Vagina (tissue), 2 donors: Measurements from ENCODE around the gene CEP70. TPM values are rescaled to one million over a fixed set of nuclear protein-coding genes. Genes with fewer than 3 reads are reported as not detected.
A peak's percentile ranks its signal among the peaks of the same experiment; 100 is the strongest.

Source experiments
- DNase-seq, 2 donors: peaks; one replicate each; pipeline ENCODE4 v3.0.0-alpha.2; 2017; ENCODE audit errors: extremely low spot score in 2 of 2
- H3K27ac ChIP-seq: fragments of 200-600 bp; sonication (generic); one replicate; pipeline ENCODE4 v1.5.1; 2019
- H3K27me3 ChIP-seq: fragments of 200-600 bp; sonication (generic); one replicate; pipeline ENCODE4 v1.5.1; 2019
- H3K36me3 ChIP-seq, 2 donors: fragments of 200-600 bp; sonication (generic); one replicate each; pipeline ENCODE4 v1.5.1; 2017 to 2019
- H3K4me1 ChIP-seq: fragments of 200-600 bp; sonication (generic); one replicate; pipeline ENCODE4 v1.5.1; 2019
- H3K4me3 ChIP-seq, 2 donors: fragments of 200-600 bp; sonication (generic); 1 replicate in 1 of 2; 2 replicates in 1 of 2; pipeline ENCODE4 v1.5.1; 2016 to 2019
- H3K9me3 ChIP-seq: fragments of 200-600 bp; sonication (generic); one replicate; pipeline ENCODE4 v1.5.1; 2019
- POLR2A ChIP-seq, 2 donors: fragments of 450-650 bp; IDR thresholded peaks; one replicate each; pipeline ENCODE4 v1.6.1; 2017; ENCODE audit warnings: antibody characterized with exemption in 2 of 2, mild to moderate bottlenecking in 2 of 2, moderate library complexity in 2 of 2
- POLR2AphosphoS5 ChIP-seq, 2 donors: sonication (generic); formaldehyde crosslinking; IDR thresholded peaks; one replicate each; pipeline ENCODE4 v1.9.0; 2017; ENCODE audit warnings: antibody characterized with exemption in 2 of 2, mild to moderate bottlenecking in 2 of 2, low read depth in 1 of 2; ENCODE audit not compliant: insufficient read depth in 1 of 2
- intact Hi-C: fragments of 100-400 bp; cut with DNase I; formaldehyde crosslinking; loops from one replicate; pipeline ENCODE4 v1.15.1; 2023
- total RNA-seq: library from RNA; depleted of rRNA; stranded (reverse); fragments of >200 nt; gene quantifications from one replicate; pipeline ENCODE4 v1.2.3, GENCODE V29; 2016
- TF ChIP-seq, protein P1 (sequence below), 3 experiments: fragments of 450-650 bp in 2 of 3; fragments of 200-600 bp in 1 of 3; sonication (generic) in 1 of 3; IDR thresholded peaks; one replicate each; pipeline ENCODE4 v1.5.1; 2017 to 2019; ENCODE audit warnings: antibody characterized with exemption in 3 of 3, mild to moderate bottlenecking in 2 of 3, moderate library complexity in 2 of 3

CEP70 gene
- total RNA-seq, 1 donor from 2014 or later: 31.7 TPM

DNA sequence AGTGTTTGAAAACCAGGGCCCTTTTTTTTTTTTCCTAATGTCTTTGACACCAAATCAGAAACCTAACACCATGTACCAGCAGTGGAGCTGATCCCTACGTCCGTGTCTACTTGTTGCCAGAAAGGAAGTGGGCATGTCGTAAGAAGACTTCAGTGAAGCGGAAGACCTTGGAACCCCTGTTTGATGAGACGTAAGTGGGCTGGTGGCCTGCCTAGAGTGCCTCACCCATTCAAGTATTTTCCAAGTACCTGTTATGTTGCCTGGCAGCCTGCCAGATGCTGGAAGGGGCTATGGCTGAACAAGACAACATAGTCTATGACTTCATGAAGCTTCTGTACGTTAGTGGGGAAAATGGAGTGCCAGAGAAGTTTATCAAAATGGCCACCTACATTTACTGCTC is 119.9 kb downstream of the CEP70 start:
- intact Hi-C loops: no loop called here
- peak in 1 of 2 donors; percentile 92 for DNase-seq

DNA sequence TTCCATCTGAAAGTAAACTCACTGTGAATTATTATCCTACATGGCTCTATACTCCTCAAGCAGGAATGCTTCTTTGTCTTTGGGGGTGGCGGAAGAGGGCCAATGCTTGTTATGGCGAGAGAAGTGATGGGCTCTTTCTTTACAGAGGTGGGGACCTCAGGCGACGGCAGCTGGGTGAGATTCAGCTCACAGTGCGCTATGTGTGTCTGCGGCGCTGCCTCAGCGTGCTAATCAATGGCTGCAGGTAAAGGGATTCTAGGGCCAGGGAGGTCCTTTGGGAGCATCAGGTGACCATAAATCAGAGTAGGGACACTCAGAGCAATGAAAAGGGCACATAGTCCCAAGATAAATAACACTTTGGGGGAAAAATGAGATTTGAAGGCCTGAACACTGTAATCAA is 120.7 kb downstream of the CEP70 start:
- peaks cover 11% of the 10 kb centered on the region for H3K4me1 ChIP-seq
- H3K27me3 ChIP-seq: no peaks in the 10 kb centered on the region
- DNase-seq: no peak
- no peak overlapping the region for H3K4me3 ChIP-seq
- no peaks in the 10 kb centered on the region for H3K9me3 ChIP-seq
- H3K27ac ChIP-seq: no peak overlapping the region
- H3K36me3 ChIP-seq: no peaks in the 10 kb centered on the region
- TF ChIP-seq POLR2AphosphoS5 (IDR thresholded peaks at IDR 0.05; ENCODE audit: insufficient read depth in 1 of 2, low read depth in 1 of 2) (no peak), POLR2A (IDR thresholded peaks at IDR 0.05) (no peak)
- TF ChIP-seq, protein P1, sequence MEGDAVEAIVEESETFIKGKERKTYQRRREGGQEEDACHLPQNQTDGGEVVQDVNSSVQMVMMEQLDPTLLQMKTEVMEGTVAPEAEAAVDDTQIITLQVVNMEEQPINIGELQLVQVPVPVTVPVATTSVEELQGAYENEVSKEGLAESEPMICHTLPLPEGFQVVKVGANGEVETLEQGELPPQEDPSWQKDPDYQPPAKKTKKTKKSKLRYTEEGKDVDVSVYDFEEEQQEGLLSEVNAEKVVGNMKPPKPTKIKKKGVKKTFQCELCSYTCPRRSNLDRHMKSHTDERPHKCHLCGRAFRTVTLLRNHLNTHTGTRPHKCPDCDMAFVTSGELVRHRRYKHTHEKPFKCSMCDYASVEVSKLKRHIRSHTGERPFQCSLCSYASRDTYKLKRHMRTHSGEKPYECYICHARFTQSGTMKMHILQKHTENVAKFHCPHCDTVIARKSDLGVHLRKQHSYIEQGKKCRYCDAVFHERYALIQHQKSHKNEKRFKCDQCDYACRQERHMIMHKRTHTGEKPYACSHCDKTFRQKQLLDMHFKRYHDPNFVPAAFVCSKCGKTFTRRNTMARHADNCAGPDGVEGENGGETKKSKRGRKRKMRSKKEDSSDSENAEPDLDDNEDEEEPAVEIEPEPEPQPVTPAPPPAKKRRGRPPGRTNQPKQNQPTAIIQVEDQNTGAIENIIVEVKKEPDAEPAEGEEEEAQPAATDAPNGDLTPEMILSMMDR (IDR thresholded peaks at IDR 0.05): no peak
- intact Hi-C loops: no loop called here

More for the DNA sequence above, 119.9 kb downstream of the CEP70 start:
- Histone ChIP-seq H3K4me3 (no peak overlapping the region), H3K27ac (no peak overlapping the region), H3K27me3 (no peaks in the 10 kb centered on the region), H3K36me3 (no peaks in the 10 kb centered on the region), H3K9me3 (no peaks in the 10 kb centered on the region), H3K4me1 (peaks cover 4% of the 10 kb centered on the region)
- TF ChIP-seq POLR2AphosphoS5 (IDR thresholded peaks at IDR 0.05; ENCODE audit: insufficient read depth in 1 of 2, low read depth in 1 of 2) (no peak), POLR2A (IDR thresholded peaks at IDR 0.05) (no peak)
- TF ChIP-seq, protein P1 (IDR thresholded peaks at IDR 0.05): no peak

DNA sequence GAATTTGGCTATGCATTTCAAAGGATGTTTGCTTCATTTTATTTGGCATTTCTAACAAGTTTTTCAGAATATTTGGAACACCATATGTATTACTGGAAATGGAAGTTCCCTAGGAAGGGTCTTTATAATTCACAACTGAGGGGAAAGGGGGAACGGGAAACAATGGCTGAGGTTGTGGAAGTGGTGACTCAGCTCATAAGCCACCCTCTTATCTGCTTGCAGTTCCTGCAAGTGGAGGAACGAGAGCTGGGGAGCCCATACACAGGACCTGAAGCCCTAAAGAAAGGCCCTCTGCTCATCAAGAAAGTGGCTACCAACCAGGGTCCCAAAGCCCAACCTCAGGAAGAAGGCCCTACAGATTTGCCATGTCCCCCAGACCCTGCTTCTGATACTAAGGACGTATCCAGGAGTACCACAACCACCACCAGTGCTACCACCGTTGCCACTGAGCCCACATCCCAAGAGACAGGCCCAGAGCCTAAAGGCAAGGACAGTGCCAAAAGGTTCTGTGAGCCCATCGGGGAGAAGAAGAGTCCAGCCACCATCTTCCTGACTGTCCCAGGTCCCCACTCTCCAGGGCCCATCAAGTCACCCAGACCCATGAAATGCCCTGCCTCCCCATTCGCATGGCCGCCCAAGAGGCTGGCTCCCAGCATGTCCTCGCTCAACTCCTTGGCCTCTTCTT is 121.8 kb downstream of the CEP70 start:
- DNase-seq: peak in 1 of 2 donors; percentile 95
- TF ChIP-seq POLR2AphosphoS5 (IDR thresholded peaks at IDR 0.05; ENCODE audit: insufficient read depth in 1 of 2, low read depth in 1 of 2): no peak
- TF ChIP-seq, protein P1 (IDR thresholded peaks at IDR 0.05): no peak
- Histone ChIP-seq H3K4me1 (peaks cover 11% of the 10 kb centered on the region), H3K4me3 (no peak overlapping the region), H3K36me3 (no peaks in the 10 kb centered on the region), H3K9me3 (no peaks in the 10 kb centered on the region), H3K27ac (no peak overlapping the region), H3K27me3 (no peaks in the 10 kb centered on the region)
- intact Hi-C loops: no loop called here

DNA sequence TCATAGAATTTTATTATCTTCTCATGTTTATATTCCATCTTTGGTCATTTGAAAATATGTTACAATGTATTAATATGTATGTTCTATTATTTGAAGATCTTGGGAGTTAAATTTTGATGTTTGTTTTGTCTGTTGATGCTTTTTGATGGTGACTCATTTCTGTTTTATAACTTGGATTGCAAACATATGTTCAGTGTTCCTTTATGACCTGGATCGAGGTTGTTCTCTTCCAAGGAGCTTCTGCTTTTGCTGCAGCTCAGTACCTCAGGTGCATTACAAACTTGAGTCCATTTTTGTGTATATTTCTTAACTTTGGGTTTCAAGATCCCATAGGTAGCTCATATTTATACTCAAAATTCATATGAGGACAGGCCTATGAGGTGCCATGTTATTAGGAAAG is 122.6 kb downstream of the CEP70 start:
- Histone ChIP-seq H3K27ac (no peak overlapping the region), H3K27me3 (no peaks in the 10 kb centered on the region), H3K36me3 (no peaks in the 10 kb centered on the region), H3K9me3 (no peaks in the 10 kb centered on the region), H3K4me3 (no peak overlapping the region), H3K4me1 (peaks cover 11% of the 10 kb centered on the region)
- no peak for DNase-seq
- TF ChIP-seq POLR2AphosphoS5 (IDR thresholded peaks at IDR 0.05; ENCODE audit: insufficient read depth in 1 of 2, low read depth in 1 of 2): no peak
- TF ChIP-seq POLR2A (IDR thresholded peaks at IDR 0.05): no peak
- TF ChIP-seq, protein P1 (IDR thresholded peaks at IDR 0.05): no peak
- intact Hi-C loops: no loop called here

DNA sequence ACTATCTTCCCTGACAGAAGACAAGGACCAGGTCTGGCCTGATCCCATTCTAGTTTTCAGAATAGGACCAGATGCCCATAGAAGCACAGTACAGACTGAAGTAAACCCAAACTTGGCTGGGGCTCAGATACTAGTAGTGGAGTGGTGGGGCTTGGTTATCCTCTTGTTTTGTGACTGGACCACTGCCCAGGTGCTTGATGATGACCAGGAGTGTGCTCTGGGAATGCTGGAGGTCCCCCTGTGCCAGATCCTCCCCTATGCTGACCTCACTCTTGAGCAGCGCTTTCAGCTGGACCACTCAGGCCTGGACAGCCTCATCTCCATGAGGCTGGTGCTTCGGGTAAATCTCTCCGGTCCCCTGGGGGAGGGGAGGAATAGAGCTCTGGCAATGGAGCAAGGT is 123.4 kb downstream of the CEP70 start:
- Histone ChIP-seq H3K4me3 (no peak overlapping the region), H3K27me3 (no peaks in the 10 kb centered on the region), H3K27ac (no peak overlapping the region), H3K9me3 (no peaks in the 10 kb centered on the region), H3K4me1 (peaks cover 11% of the 10 kb centered on the region), H3K36me3 (no peaks in the 10 kb centered on the region)
- TF ChIP-seq POLR2A (IDR thresholded peaks at IDR 0.05) (no peak), POLR2AphosphoS5 (IDR thresholded peaks at IDR 0.05; ENCODE audit: insufficient read depth in 1 of 2, low read depth in 1 of 2) (peak in 1 of 2 donors; percentile 38)
- TF ChIP-seq, protein P1 (IDR thresholded peaks at IDR 0.05): no peak
- intact Hi-C loops: no loop called here
- no peak for DNase-seq
